Measurements from ENCODE around the gene FAM222A.

Gene FAM222A

DNA sequence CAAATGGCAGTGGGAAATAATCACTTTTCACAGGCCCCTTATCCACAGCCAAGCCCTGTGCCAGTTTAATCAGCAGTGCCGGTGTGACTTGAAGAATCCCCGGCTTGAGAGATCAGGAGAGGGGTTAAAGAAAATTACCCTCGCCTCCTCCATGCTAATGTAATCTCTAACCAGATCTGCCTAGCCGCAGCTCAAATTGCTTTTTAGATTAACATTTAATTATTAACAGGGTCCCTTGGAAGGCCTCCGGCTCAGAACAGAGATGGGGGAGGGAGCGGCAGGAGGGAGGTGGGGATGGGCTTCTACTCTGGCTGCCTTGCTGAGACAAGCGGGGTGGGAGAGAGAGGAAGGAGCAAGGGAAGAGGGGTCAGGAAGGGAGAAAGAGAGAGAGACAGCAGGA, 24.0 kb downstream of the FAM222A start:
- no peak for TF ChIP-seq CTCF (IDR thresholded peaks at IDR 0.05)
- DNase-seq, result peak; percentile 1
- Mint-ChIP-seq H3K36me3 (ENCODE audit: low read depth) (no peaks in the 10 kb centered on the region), H3K27ac (no peak overlapping the region), H3K4me3 (no peak overlapping the region), H3K4me1 (peaks cover 44% of the 10 kb centered on the region), H3K9me3 (no peaks in the 10 kb centered on the region), H3K27me3 (ENCODE audit: low read depth, poor library complexity) (peaks cover 11% of the 10 kb centered on the region)

DNA sequence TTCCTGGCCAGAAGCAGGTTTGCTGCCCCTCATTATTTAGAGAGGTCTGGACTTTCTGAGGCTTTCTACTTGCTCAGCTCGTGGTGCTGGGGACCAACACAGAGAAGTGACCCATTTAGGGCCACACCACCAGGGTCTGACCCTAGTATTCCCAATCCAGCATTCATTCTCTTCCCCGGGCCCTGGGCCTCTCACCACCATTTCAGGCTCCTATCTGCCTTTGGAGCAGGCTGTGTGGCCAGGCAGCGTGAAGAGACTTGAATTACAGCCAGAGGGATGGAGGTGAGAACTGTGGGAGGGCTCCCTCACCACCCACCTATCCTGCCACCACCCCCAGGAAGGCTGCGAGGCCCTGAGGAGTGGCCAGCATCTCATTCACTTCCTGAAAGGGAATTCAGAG, 24.6 kb downstream of the FAM222A start:
- peak; percentile 2 for DNase-seq
- H3K4me1 Mint-ChIP-seq, result peaks cover 45% of the 10 kb centered on the region
- peaks cover 11% of the 10 kb centered on the region for H3K27me3 Mint-ChIP-seq (ENCODE audit: low read depth, poor library complexity)
- no peak for TF ChIP-seq CTCF (IDR thresholded peaks at IDR 0.05)
- no peaks in the 10 kb centered on the region for H3K36me3 Mint-ChIP-seq (ENCODE audit: low read depth)
- H3K27ac Mint-ChIP-seq, result no peak overlapping the region
- H3K4me3 Mint-ChIP-seq, result no peak overlapping the region
- H3K9me3 Mint-ChIP-seq, result no peaks in the 10 kb centered on the region

GRCh38 chr12:109738878-109739665, 25.4 kb downstream of the FAM222A start:
- Mint-ChIP-seq H3K27ac (no peak overlapping the region), H3K4me1 (peaks cover 42% of the 10 kb centered on the region), H3K27me3 (ENCODE audit: low read depth, poor library complexity) (peaks cover 6% of the 10 kb centered on the region), H3K36me3 (ENCODE audit: low read depth) (no peaks in the 10 kb centered on the region), H3K4me3 (no peak overlapping the region), H3K9me3 (no peaks in the 10 kb centered on the region)
- peak; percentile 0 for DNase-seq
- no peak for TF ChIP-seq CTCF (IDR thresholded peaks at IDR 0.05)

GRCh38 chr12:109739747-109740693, 26.4 kb downstream of the FAM222A start:
- no peaks in the 10 kb centered on the region for H3K36me3 Mint-ChIP-seq (ENCODE audit: low read depth)
- no peak for TF ChIP-seq CTCF (IDR thresholded peaks at IDR 0.05)
- H3K4me3 Mint-ChIP-seq, result no peak overlapping the region
- DNase-seq, result peak; percentile 32
- peaks cover 32% of the 10 kb centered on the region for H3K4me1 Mint-ChIP-seq
- H3K27me3 Mint-ChIP-seq (ENCODE audit: low read depth, poor library complexity), result peaks cover 6% of the 10 kb centered on the region
- no peak overlapping the region for H3K27ac Mint-ChIP-seq
- no peaks in the 10 kb centered on the region for H3K9me3 Mint-ChIP-seq

DNA sequence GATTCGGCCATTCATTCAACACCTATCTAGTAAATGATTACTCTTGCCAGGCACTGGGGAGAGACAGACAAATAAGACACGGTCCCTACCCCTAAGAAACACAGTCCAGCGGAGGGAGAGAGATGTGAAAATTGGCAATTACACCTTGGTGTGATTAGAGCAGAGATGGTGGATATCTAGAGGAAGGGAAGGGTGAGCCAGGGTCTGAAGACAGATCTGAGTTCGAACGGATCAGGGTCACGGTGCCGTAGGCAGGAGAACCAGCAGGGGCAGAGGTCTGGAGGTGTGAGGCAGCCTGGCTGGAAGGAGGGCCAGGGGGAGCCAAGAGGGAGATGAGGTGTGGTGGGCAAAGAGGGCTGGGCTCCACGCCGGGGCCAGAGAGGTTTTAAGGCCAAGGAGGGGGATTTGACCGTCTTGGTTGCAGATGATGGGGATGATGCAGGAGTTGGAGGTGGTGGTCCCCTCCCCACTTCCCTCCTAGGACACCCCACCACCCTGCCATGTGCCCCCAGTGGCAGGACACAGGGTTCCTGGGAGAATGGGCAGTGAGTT, 27.1 kb downstream of the FAM222A start:
- peaks cover 6% of the 10 kb centered on the region for H3K27me3 Mint-ChIP-seq (ENCODE audit: low read depth, poor library complexity)
- no peak overlapping the region for H3K4me3 Mint-ChIP-seq
- peak; percentile 0 for DNase-seq
- H3K36me3 Mint-ChIP-seq (ENCODE audit: low read depth), result no peaks in the 10 kb centered on the region
- no peak overlapping the region for H3K27ac Mint-ChIP-seq
- no peaks in the 10 kb centered on the region for H3K9me3 Mint-ChIP-seq
- H3K4me1 Mint-ChIP-seq, result peaks cover 26% of the 10 kb centered on the region
- no peak for TF ChIP-seq CTCF (IDR thresholded peaks at IDR 0.05)

Data from nephron progenitor cell (in vitro differentiated cells).